WTC11 (cell line): ENCODE measurements around the gene DERL2. TPM values are rescaled to one million over a fixed set of nuclear protein-coding genes. Genes with fewer than 3 reads are reported as not detected.
A peak's percentile ranks its signal among the peaks of the same experiment; 100 is the strongest.

Source experiments
- ATAC-seq: fragments of 200-7000 bp; cut with Tn5 transposase; 2 replicates; pipeline ENCODE4 v1.10.0; 2021; ENCODE audit warnings: mild to moderate bottlenecking, moderate library complexity
- CTCF ChIA-PET: fragments of 300-600 bp; sonication (Branson Sonifier 250); formaldehyde crosslinking; loops from one replicate; lab custom pipeline; 2021; ENCODE audit warnings: antibody characterized with exemption; lab: Charles Lee
- POLR2A ChIA-PET: fragments of 350-600 bp; sonication (Branson Sonifier 250); formaldehyde crosslinking; loops from one replicate; lab custom pipeline; 2021; ENCODE audit warnings: antibody characterized with exemption; lab: Charles Lee
- DNase-seq: peaks from one replicate; pipeline ENCODE4 v3.0.0; 2021; ENCODE audit warnings: low spot score
- H3K27ac Mint-ChIP-seq: 2 replicates; pipeline ENCODE4 v1.8.0; 2021; ENCODE audit warnings: mixed read lengths
- H3K27me3 Mint-ChIP-seq: 2 replicates; pipeline ENCODE4 v1.8.0; 2021; ENCODE audit warnings: low read depth, mild to moderate bottlenecking, moderate library complexity, mixed read lengths
- H3K36me3 Mint-ChIP-seq: 2 replicates; pipeline ENCODE4 v1.8.0; 2021; ENCODE audit warnings: mixed read lengths
- H3K4me1 Mint-ChIP-seq: 2 replicates; pipeline ENCODE4 v1.8.0; 2022; ENCODE audit warnings: mixed read lengths
- H3K4me3 Mint-ChIP-seq: 2 replicates; pipeline ENCODE4 v1.8.0; 2021; ENCODE audit warnings: mild to moderate bottlenecking, moderate library complexity, mixed read lengths
- H3K9me3 Mint-ChIP-seq: 2 replicates; pipeline ENCODE4 v1.8.0; 2021; ENCODE audit warnings: mixed read lengths
- ATF1 ChIP-seq: sonication (generic); formaldehyde crosslinking; IDR thresholded peaks from 2 replicates; pipeline ENCODE4 v1.8.1; 2023; ENCODE audit warnings: mild to moderate bottlenecking, moderate library complexity, missing genetic modification reagents
- ATF3 ChIP-seq: sonication (generic); formaldehyde crosslinking; conservative IDR thresholded peaks from 2 replicates; pipeline ENCODE4 v1.8.1; 2022; ENCODE audit warnings: mild to moderate bottlenecking, missing genetic modification reagents
- E2F4 ChIP-seq: sonication (generic); formaldehyde crosslinking; IDR thresholded peaks from 2 replicates; pipeline ENCODE4 v1.8.1; 2022; ENCODE audit warnings: low read depth, mild to moderate bottlenecking, moderate library complexity, missing genetic modification reagents, borderline replicate concordance
- ELF4 ChIP-seq: sonication (generic); formaldehyde crosslinking; IDR thresholded peaks from 2 replicates; pipeline ENCODE4 v1.8.1; 2022; ENCODE audit warnings: low read depth, mild to moderate bottlenecking, moderate library complexity, missing genetic modification reagents
- HMGXB4 ChIP-seq: sonication (generic); formaldehyde crosslinking; IDR thresholded peaks from 2 replicates; pipeline ENCODE4 v1.8.1; 2023; ENCODE audit warnings: mild to moderate bottlenecking, moderate library complexity, missing genetic modification reagents
- IRF1 ChIP-seq: sonication (generic); formaldehyde crosslinking; IDR thresholded peaks from 2 replicates; pipeline ENCODE4 v1.8.0; 2023; ENCODE audit warnings: missing genetic modification reagents
- MYBL2 ChIP-seq: sonication (generic); formaldehyde crosslinking; IDR thresholded peaks from 2 replicates; pipeline ENCODE4 v1.8.1; 2023; ENCODE audit warnings: mild to moderate bottlenecking, moderate library complexity, missing genetic modification reagents
- NR3C1 ChIP-seq: sonication (generic); formaldehyde crosslinking; conservative IDR thresholded peaks from 2 replicates; pipeline ENCODE4 v1.8.1; 2023; ENCODE audit warnings: low read depth, mild to moderate bottlenecking, missing genetic modification reagents
- OVOL2 ChIP-seq: fragments of 250-450 bp; sonication (Bioruptor Pico); IDR thresholded peaks from 2 replicates; pipeline ENCODE4 v1.9.0; 2021; ENCODE audit warnings: mild to moderate bottlenecking, borderline replicate concordance
- PRDM15 ChIP-seq: sonication (generic); formaldehyde crosslinking; IDR thresholded peaks from 2 replicates; pipeline ENCODE4 v1.8.0; 2022; ENCODE audit warnings: missing genetic modification reagents
- PREB ChIP-seq: sonication (generic); formaldehyde crosslinking; IDR thresholded peaks from 2 replicates; pipeline ENCODE4 v1.8.1; 2022; ENCODE audit warnings: mild to moderate bottlenecking, missing genetic modification reagents, moderate library complexity, borderline replicate concordance
- TEAD4 ChIP-seq: sonication (generic); formaldehyde crosslinking; IDR thresholded peaks from 2 replicates; pipeline ENCODE4 v1.8.0; 2022; ENCODE audit warnings: mild to moderate bottlenecking, missing genetic modification reagents
- USF2 ChIP-seq: sonication (generic); formaldehyde crosslinking; IDR thresholded peaks from 2 replicates; pipeline ENCODE4 v1.8.1; 2023; ENCODE audit warnings: mild to moderate bottlenecking, missing genetic modification reagents, moderate library complexity
- ZMAT4 ChIP-seq: fragments of 250-450 bp; sonication (Bioruptor Pico); IDR thresholded peaks from 2 replicates; pipeline ENCODE4 v1.9.0; 2021; ENCODE audit warnings: mild to moderate bottlenecking
- ZNF138 ChIP-seq: sonication (generic); formaldehyde crosslinking; conservative IDR thresholded peaks from 2 replicates; pipeline ENCODE4 v1.8.1; 2022; ENCODE audit warnings: mild to moderate bottlenecking, moderate library complexity, missing genetic modification reagents
- ZNF232 ChIP-seq: sonication (generic); formaldehyde crosslinking; IDR thresholded peaks from 2 replicates; pipeline ENCODE4 v1.8.0; 2022; ENCODE audit warnings: mild to moderate bottlenecking, missing genetic modification reagents
- ZNF425 ChIP-seq: fragments of 250-450 bp; sonication (Bioruptor Pico); conservative IDR thresholded peaks from 2 replicates; pipeline ENCODE4 v1.9.0; 2021; ENCODE audit warnings: mild to moderate bottlenecking
- ZNF512 ChIP-seq: sonication (generic); formaldehyde crosslinking; IDR thresholded peaks from 2 replicates; pipeline ENCODE4 v1.8.1; 2022; ENCODE audit warnings: missing genetic modification reagents, borderline replicate concordance
- total RNA-seq: library from RNA; stranded (reverse); gene quantifications from 3 replicates; pipeline ENCODE4 v1.2.3, GENCODE V29; 2021

The DERL2 gene
- total RNA-seq, 1 experiment from 2014 or later: 47.1 TPM

- TF ChIP-seq ATF1 (CRISPR knock-in tag) (peak; percentile 76; the same call in 1 of the 2 replicates), HMGXB4 (CRISPR knock-in tag) (0 out of 2 replicates have a peak, but pooled peaks have one; percentile 55), E2F4 (peak; percentile 74; the same call in 1 of the 2 replicates), MYBL2 (CRISPR knock-in tag) (peak; percentile 73; the same call in 1 of the 2 replicates), ZNF512 (CRISPR knock-in tag) (0 out of 2 replicates have a peak, but pooled peaks have one; percentile 71), TEAD4 (CRISPR knock-in tag) (0 out of 2 replicates have a peak, but pooled peaks have one; percentile 22), OVOL2 (no peak), ZNF138 (no peak), ATF3 (CRISPR knock-in tag) (peak; percentile 50; the same call in 1 of the 2 replicates), IRF1 (CRISPR knock-in tag) (0 out of 2 replicates have a peak, but pooled peaks have one; percentile 44)
Observed at GRCh38 chr17:5486206-5487124, 487 bp upstream of the DERL2 start, which contains the start of gene MIS12 (continued).

- Mint-ChIP-seq H3K27me3 (no peaks in the 10 kb centered on the region), H3K4me3 (no peak overlapping the region), H3K9me3 (peaks cover 4% of the 10 kb centered on the region; the same call in 1 of the 2 replicates), H3K27ac (no peak overlapping the region), H3K36me3 (peaks cover 66% of the 10 kb centered on the region), H3K4me1 (peaks cover 10% of the 10 kb centered on the region)
- no peak for ATAC-seq
- no peak for DNase-seq
- POLR2A ChIA-PET: no interaction called here
- CTCF ChIA-PET: interaction anchor here (0.7 to 1.2 kb wide), 2 partner anchors 43 to 361 kb away, joined by 3 to 4 read pairs; partner anchors contain the start of gene C1QBP
- TF ChIP-seq NR3C1 (no peak), PRDM15 (CRISPR knock-in tag) (no peak), USF2 (no peak), ZMAT4 (CRISPR knock-in tag) (no peak), ZNF232 (CRISPR knock-in tag) (no peak), ZNF425 (CRISPR knock-in tag) (no peak), PREB (no peak), ELF4 (no peak)
Observed at GRCh38 chr17:5481451-5481850, 4.5 kb downstream of the DERL2 start.
